HG03520 (cell line): ENCODE data around the gene KLHL22.

Experiments
- ATAC-seq: cut with Tn5 transposase; IDR thresholded peaks from one replicate; pipeline ENCODE4 v1.9.1; 2021; ENCODE audit warnings: mild to moderate bottlenecking, moderate library complexity; ENCODE audit not compliant: unreplicated experiment

The KLHL22 gene

DNA sequence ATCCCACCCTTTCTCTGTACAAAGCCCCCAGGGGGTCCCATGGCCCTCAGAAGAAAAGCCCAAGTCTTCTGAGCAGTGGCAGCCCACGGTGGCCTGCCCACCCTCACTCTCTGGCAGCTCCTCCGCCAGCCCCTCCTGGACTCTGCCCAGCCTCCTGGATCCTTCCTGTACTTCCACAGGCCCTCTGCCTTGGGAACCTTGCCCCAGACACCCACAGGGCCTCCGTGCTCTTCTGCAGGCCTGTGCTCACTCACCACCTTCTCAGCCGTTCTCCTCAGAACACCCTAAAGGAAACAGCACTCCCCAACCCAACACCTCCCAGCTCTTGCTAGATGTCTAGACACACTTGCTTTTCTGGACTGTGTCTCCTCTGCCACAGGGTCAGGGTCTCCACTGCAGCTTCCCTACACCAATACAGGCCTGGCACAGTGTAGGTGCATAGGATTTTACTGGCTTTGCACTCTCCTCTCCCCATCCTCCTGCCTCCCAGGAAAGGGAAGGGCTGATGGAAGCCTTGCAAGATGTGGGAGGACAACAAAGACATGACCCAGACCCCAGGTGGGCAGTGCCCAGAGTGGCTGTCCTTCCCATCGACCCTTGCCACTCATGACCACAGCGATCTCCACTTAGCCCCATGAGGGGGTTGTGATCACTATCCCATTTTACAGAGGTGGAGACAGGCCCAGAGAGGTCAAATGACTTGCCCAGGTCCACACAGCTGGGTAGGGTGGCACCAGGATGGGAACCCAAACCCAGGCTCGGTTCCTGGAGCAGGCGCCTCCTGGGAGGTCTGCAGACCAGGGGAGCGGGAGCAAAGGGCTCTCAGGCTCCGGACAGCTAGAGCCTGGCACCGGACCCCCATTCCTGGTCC, 59.9 kb downstream of the KLHL22 start:
- no peak for ATAC-seq

- no peak for ATAC-seq
Measured at GRCh38 chr22:20434773-20435172, 60.8 kb downstream of the KLHL22 start.

DNA sequence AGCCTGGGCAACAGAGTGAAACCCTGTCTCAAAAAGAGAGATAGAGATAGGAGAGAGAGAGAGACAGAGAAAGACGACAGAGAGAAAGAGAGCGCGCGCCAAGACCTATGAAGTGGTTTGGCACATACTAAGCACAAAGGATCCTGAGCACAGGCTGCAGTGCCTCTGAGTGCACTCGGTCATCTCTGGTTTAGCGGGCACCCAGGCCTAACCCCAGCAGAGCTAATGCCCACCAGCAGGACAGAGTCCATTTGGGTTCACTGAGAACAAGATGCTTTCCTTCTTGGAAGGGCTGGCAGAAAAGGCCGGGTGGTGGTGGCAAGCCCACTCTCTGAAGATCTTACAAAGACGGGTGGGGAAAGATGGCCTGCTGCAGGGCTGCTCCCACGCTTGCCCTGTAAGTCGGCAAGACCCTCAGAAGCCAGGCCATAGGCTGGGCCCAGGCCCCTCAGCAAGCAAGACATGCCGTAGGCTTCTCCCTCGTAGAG, 61.3 kb downstream of the KLHL22 start:
- ATAC-seq = no peak

- ATAC-seq = no peak
Measured at GRCh38 chr22:20433686-20434241, 61.8 kb downstream of the KLHL22 start.

GRCh38 chr22:20433191-20433590, 62.4 kb downstream of the KLHL22 start:
- no peak for ATAC-seq

GRCh38 chr22:20432244-20432686, 63.3 kb downstream of the KLHL22 start:
- ATAC-seq = no peak

- ATAC-seq = no peak
Measured at GRCh38 chr22:20431511-20432192, 63.9 kb downstream of the KLHL22 start.

- ATAC-seq = no peak
Measured at GRCh38 chr22:20430720-20431510, 64.7 kb downstream of the KLHL22 start.

- ATAC-seq = no peak
Measured at GRCh38 chr22:20430101-20430719, 65.4 kb downstream of the KLHL22 start.

DNA sequence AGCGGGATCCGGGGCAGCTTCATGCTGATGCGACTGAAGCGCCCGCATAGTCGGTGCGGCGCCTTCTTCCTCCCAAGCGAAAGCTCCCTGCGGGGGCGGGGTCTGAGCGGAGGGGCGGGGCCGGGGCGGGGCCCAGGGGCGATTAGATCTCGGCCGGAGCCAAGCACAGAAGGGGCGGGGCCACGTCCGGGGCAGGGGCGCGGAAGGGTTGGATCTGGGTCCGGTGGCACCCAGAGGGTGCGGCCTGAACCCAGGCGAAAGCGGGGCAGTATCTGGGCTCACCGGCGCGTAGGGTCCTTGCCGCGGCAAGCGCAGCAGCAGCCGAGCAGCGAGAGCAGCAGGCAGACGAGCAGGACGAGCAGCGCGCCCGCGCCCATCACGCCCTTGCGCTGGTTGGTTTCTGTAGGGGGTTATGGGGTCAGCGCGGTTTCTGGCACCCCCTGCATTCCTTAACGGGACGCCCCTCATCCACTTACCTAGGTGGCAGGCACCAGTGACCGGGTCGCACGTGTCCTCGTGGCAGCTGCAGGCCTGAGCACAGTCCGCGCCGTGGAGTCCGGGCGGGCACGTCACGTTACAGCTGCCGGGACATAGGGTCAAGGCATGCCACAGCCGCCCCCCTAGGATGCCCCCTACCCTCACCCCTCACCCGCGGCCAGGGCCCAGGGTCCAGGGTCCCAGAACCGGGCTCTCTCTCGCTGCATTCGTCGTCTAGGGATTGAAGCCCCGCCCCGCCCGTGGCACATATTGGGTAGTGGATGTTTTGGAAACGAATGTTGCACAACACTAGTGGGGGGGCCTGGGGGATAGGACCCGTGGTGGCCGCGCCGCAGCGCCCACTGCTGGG, 66.1 kb downstream of the KLHL22 start:
- ATAC-seq = no peak

GRCh38 chr22:20428496-20429253, 66.9 kb downstream of the KLHL22 start:
- ATAC-seq = no peak

- ATAC-seq = no peak
Measured at GRCh38 chr22:20427945-20428417, 67.6 kb downstream of the KLHL22 start.

GRCh38 chr22:20427104-20427944, 68.3 kb downstream of the KLHL22 start:
- no peak for ATAC-seq

DNA sequence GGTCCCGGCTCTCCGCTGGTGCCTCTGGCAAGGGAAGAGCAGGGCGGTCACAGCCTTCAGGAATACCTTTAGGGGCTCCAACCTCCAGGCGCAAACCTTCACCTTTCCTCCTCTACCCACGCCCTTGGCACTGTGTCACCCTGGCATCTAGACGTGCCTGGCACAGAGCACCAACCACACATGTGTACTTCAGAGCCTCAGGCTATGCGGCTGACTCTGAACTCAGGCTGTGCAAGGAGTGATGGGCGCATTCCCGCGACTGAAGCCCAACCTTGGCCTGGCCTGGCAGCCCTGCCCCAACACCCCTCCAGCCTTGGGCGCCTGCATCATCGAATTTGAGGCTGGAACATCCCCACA, 69.4 kb downstream of the KLHL22 start:
- ATAC-seq = no peak

DNA sequence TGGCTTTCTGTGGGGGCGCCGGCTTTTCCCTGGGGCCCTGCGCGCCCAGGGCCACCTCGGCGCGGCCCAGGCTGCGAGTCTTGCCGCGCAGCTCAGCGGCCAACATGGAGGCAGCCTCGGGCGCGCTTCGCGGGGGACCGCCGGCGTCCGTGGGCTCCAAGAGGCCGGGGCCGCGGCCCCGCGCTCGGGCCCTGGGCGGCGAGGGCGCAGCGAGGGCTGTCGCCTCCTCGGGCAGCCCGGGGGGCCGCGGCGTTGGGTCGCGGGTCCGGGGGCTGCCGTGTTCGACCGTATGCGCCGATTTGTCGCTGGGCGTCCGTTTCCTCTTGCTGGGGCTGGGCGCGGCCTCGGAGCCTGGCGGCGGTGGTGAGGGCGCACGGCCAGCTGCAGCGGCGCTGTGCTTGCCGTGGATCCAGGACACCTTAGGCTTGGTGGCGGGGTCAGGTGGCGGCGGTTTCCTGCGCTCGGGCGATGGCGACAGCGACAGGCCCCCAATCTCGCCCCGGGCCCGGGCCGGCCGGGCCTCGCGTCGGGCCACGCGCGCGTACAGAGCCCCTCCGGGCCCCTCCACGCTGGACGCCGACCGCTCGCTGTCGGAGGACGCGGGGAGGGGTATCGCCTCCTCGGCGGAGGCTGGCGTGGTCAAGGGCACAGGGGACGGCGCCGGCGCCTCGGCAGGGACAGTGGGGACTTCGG, 69.9 kb downstream of the KLHL22 start:
- no peak for ATAC-seq

DNA sequence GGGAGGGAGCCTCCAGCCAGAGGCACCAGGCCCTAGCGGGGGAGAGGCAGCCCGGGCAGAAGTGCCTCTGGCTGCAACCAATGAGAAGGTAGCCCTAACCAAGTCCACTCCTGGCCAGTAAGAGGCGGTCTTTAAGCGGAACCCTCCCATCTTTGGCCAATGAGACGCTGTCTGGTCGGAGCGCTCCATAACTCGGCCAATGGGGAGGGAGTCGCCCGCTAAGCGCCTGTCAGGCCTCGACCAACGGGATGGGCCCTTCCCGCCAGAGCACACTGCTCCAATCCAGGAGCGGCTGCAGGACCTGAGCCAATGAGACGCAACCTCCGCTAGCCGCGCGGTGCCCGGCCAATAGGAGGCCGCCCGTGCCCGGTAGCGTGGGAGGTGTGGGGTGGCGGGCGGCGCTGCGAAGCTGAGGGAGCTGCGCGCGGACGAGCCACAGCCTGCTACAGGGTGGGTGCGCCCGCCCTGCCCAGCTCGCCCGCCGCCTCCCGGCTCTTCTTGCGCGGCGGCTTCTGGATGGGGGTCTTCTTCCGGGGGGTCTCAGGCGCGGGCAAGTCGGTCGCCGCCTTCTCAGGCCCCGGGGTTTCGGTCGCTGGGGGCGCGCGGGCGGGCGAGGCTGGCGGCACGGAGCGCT, 70.5 kb downstream of the KLHL22 start:
- no peak for ATAC-seq

DNA sequence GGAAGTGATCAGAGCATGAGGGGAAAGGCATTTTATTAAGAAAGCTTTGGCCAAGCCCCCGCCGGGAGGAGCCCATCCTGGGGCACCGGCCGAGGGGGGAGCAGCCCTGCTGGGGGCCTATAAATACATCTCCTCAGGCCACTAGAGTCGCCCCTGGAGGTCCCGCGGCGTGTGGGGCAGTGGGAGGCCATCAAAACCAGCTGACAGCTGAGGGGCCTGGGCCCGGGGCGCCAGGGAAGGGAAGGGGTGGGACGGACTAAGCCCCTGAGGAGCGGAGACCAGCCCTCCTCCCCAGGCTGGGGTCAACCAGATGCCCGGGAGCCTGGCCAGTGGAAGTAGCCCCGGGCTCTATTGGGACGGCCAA, 71.0 kb downstream of the KLHL22 start:
- no peak for ATAC-seq
